GM21526 (cell line): ENCODE measurements around the gene TTYH3.
"Not testable (repeated sequence)": the region's sequence is repeated elsewhere in the genome, so short reads cannot be mapped to it uniquely, and the experiment has no call there.

ENCODE experiments used
- ATAC-seq: cut with Tn5 transposase; IDR thresholded peaks from one replicate; pipeline ENCODE4 v1.9.1; 2021; ENCODE audit warnings: moderate library complexity; ENCODE audit not compliant: unreplicated experiment, low FRiP score

TTYH3 gene

DNA sequence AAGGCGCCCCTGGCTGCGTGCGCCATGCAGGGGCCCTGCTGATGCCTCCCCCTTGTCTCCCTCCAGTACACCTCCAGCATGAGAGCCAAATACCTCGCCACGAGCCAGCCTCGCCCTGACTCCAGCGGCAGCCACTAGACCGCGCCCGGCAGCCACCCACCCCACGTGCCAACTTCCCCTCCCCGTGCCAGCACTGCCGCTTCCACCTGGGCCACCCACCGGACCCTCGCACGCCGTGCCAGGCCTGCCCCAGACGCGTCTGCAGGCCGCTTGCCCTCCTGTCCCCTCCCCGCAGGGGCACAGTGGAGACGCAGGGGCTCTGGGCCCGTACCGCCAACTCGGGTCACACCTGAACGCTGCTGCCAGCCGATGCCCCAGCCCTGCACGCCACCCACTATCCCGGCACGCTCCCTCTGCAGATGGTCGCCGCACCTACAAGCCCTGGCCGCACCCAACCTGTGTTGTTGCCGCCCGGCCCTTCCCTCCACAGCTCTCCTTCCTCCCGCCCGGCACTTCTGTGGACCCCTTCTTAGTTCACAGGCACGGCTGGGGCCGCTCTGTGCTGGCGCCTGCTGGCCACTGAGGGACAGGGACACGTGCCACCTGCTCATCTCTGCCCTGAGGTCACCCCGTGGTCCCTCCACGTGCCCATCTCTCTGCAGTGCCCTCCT is 30.0 kb downstream of the TTYH3 start:
- ATAC-seq: no peak

GRCh38 chr7:2662273-2663120 is 30.7 kb downstream of the TTYH3 start:
- ATAC-seq: no peak

GRCh38 chr7:2663121-2663886 is 31.5 kb downstream of the TTYH3 start:
- ATAC-seq: no peak

- no peak for ATAC-seq
These were observed 32.2 kb downstream of the TTYH3 start for GRCh38 chr7:2663960-2664359.

- no peak for ATAC-seq
These were observed 33.6 kb downstream of the TTYH3 start for GRCh38 chr7:2665359-2665791.

- ATAC-seq: no peak
These were observed 34.4 kb downstream of the TTYH3 start for GRCh38 chr7:2666155-2666554.

- ATAC-seq: no peak
These were observed 34.9 kb downstream of the TTYH3 start for GRCh38 chr7:2666588-2667250.

DNA sequence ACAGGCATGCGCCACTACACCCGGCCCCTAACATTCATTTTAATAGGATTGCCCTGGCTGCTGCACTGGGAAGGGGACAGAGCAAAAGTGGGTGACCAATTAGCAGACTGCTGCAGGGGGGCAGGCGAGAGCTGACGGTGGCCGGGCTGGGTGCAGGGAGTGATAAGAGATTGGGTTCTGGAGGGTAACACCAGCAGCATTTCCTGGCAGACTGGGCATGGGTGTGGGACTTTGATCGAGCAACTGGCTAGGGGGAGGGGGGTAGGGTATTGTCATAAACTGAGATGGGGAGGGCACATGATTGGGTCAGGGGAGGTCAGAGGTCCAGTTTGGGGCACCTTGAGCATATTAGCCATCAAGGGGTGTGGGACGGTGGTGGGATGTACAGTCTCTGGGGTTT is 36.1 kb downstream of the TTYH3 start:
- no peak for ATAC-seq

GRCh38 chr7:2668401-2668800 is 36.6 kb downstream of the TTYH3 start:
- ATAC-seq: no peak

GRCh38 chr7:2670171-2670570 is 38.4 kb downstream of the TTYH3 start:
- no peak for ATAC-seq

DNA sequence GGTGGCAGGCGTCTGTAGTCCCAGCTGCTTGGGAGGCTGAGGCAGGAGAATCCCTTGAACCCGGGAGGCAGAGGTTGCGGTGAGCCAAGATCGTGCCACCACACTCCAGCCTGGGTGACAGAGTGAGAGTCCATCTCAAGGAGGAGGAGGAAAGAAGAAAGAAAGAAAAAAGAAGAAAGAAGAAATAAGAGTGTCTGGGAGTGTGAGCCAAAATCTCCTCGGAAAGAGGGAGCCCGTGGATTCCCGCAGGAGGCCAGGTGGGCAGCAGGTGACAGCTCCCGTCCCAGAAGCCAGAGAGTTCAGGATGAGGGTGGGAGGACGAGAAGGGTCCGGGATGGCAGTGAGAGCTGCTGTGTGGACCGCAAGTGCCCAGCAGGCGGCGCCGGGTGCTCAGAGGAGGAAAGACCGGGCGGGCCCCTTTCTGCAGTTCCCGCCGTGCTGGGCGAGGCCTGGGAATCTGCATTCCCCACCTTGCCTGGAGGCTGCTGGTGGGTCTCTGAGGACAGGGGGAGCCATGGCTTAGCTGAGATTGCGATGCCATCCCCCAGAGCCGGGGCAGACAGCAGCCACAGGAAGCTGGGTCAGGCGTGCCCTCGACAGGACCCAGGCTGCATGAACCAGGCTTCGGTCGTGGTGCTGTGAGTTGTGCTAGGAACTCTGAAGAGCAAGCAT is 39.1 kb downstream of the TTYH3 start:
- peak; percentile 58 for ATAC-seq

DNA sequence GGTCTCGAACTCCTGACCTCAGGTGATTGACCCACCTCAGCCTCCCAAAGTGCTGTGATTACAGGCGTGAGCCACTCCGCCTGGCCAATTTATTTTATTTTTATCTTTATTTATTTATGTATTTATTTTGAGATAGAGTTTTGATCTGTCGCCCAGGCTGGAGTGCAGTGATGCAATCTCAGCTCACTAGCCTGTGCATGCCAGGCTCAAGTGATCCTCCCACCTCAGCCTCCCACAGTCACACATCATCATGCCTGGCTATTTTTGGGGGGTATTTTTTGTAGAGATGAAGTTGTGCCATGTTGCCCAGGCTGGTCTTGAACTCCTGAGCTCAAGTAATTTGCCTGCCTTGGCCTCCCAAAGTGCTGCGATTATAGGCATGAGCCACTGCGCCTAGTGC is 41.4 kb downstream of the TTYH3 start:
- ATAC-seq: not testable (repeated sequence)

DNA sequence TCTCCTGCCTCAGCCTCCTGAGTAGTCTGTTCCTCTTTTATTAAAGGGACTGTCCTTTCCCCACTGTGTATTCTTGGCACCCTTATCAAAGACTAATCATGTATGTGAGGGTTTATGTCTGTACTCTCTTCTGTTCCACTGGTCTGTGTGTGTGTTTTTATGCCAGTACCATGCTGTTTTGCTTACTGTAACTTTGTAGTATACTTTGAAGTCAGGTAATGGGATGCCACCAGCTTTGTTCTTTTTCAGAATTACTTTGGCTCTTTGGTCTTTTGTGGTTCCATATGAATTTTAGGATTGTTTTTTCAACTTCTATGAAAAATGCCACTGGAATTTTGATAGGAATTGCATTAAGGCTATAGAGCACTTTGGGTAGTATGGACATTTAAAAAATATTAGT is 42.1 kb downstream of the TTYH3 start:
- no peak for ATAC-seq

GRCh38 chr7:2675256-2675764 is 43.5 kb downstream of the TTYH3 start:
- ATAC-seq: no peak

GRCh38 chr7:2676576-2676975 is 44.8 kb downstream of the TTYH3 start:
- not testable (repeated sequence) for ATAC-seq

DNA sequence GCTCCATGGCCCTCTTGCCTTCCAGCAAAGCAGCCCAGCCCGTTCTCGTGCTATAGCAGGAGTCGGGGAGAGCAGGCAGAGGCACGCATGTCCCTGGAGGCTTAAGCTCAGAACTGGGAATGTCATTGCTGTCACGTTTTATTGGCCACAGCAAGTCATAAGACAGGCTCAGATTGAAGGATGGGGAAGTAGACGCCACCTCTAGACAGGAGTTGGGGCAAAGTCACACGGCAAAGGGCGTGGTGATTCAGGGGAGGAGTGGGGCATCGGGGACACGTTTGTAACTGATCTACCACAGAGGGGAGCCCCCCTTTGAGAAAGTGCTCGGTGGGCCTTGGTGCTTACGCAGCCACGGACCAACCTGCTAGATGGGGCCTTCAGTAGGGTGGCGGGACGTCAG is 46.7 kb downstream of the TTYH3 start:
- not testable (repeated sequence) for ATAC-seq

- ATAC-seq: not testable (repeated sequence)
These were observed 47.6 kb downstream of the TTYH3 start for GRCh38 chr7:2679135-2680127.

DNA sequence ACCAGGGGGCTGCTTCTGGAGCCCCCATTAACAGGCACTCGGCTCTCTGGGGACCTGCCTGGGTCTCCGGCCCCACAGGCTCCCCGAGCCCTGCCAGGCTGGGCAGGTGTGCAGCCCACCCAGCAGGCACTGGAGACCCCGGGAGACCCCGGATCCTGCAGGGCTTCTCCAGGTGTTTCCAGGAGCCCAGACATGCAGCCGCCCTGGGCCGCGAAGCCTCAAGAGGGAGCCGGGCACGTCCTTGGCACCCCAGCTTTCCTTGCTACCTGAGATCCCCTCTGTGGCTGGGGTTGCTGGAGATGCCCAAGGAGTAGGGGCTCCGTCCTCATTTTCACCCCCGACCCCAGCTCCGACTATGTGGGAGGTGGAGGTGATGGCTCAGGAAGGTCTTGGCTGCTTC is 48.5 kb downstream of the TTYH3 start:
- no peak for ATAC-seq
